ENCODE measurements around the gene KBTBD7.

DNA sequence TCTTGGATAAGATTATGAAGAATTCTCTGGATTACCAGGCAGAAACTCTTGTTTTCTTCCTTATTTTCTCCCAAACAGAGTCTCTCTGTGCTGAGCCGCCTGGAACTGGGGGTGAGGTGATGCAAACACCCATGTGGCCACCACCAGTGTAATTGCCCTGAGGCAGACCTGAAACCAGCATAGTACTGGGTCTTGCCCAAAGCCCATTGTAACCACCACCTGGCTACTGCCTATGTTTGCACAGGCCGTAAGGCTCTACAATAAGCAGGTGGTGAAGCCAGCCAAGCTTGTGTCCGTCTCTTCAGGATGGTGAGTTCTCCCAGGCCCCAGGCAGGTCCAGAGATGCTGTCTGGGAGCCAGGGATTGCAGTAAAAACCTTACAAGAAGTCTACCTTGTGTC is 18.9 kb upstream of the KBTBD7 start:
- TF ChIP-seq ZFP41 (tag by site-specific recombination; IDR thresholded peaks at IDR 0.05; ENCODE audit: borderline replicate concordance) (no peak), OVOL3 (tag by site-specific recombination; IDR thresholded peaks at IDR 0.05) (no peak), SP7 (tag by site-specific recombination; IDR thresholded peaks at IDR 0.05) (no peak), ZNF777 (tag by site-specific recombination; IDR thresholded peaks at IDR 0.05; ENCODE audit: borderline replicate concordance) (no peak), BCL6B (tag by site-specific recombination; IDR thresholded peaks at IDR 0.05) (no peak), ZNF558 (tag by site-specific recombination; IDR thresholded peaks at IDR 0.05) (no peak), ZBTB20 (tag by site-specific recombination; IDR thresholded peaks at IDR 0.05) (no peak)
- TF ChIP-seq, protein P1, sequence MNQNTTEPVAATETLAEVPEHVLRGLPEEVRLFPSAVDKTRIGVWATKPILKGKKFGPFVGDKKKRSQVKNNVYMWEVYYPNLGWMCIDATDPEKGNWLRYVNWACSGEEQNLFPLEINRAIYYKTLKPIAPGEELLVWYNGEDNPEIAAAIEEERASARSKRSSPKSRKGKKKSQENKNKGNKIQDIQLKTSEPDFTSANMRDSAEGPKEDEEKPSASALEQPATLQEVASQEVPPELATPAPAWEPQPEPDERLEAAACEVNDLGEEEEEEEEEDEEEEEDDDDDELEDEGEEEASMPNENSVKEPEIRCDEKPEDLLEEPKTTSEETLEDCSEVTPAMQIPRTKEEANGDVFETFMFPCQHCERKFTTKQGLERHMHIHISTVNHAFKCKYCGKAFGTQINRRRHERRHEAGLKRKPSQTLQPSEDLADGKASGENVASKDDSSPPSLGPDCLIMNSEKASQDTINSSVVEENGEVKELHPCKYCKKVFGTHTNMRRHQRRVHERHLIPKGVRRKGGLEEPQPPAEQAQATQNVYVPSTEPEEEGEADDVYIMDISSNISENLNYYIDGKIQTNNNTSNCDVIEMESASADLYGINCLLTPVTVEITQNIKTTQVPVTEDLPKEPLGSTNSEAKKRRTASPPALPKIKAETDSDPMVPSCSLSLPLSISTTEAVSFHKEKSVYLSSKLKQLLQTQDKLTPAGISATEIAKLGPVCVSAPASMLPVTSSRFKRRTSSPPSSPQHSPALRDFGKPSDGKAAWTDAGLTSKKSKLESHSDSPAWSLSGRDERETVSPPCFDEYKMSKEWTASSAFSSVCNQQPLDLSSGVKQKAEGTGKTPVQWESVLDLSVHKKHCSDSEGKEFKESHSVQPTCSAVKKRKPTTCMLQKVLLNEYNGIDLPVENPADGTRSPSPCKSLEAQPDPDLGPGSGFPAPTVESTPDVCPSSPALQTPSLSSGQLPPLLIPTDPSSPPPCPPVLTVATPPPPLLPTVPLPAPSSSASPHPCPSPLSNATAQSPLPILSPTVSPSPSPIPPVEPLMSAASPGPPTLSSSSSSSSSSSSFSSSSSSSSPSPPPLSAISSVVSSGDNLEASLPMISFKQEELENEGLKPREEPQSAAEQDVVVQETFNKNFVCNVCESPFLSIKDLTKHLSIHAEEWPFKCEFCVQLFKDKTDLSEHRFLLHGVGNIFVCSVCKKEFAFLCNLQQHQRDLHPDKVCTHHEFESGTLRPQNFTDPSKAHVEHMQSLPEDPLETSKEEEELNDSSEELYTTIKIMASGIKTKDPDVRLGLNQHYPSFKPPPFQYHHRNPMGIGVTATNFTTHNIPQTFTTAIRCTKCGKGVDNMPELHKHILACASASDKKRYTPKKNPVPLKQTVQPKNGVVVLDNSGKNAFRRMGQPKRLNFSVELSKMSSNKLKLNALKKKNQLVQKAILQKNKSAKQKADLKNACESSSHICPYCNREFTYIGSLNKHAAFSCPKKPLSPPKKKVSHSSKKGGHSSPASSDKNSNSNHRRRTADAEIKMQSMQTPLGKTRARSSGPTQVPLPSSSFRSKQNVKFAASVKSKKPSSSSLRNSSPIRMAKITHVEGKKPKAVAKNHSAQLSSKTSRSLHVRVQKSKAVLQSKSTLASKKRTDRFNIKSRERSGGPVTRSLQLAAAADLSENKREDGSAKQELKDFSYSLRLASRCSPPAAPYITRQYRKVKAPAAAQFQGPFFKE (tag by site-specific recombination; IDR thresholded peaks at IDR 0.05; ENCODE audit: borderline replicate concordance): no peak
- TF ChIP-seq, protein P2, sequence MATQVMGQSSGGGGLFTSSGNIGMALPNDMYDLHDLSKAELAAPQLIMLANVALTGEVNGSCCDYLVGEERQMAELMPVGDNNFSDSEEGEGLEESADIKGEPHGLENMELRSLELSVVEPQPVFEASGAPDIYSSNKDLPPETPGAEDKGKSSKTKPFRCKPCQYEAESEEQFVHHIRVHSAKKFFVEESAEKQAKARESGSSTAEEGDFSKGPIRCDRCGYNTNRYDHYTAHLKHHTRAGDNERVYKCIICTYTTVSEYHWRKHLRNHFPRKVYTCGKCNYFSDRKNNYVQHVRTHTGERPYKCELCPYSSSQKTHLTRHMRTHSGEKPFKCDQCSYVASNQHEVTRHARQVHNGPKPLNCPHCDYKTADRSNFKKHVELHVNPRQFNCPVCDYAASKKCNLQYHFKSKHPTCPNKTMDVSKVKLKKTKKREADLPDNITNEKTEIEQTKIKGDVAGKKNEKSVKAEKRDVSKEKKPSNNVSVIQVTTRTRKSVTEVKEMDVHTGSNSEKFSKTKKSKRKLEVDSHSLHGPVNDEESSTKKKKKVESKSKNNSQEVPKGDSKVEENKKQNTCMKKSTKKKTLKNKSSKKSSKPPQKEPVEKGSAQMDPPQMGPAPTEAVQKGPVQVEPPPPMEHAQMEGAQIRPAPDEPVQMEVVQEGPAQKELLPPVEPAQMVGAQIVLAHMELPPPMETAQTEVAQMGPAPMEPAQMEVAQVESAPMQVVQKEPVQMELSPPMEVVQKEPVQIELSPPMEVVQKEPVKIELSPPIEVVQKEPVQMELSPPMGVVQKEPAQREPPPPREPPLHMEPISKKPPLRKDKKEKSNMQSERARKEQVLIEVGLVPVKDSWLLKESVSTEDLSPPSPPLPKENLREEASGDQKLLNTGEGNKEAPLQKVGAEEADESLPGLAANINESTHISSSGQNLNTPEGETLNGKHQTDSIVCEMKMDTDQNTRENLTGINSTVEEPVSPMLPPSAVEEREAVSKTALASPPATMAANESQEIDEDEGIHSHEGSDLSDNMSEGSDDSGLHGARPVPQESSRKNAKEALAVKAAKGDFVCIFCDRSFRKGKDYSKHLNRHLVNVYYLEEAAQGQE (tag by site-specific recombination; IDR thresholded peaks at IDR 0.05): no peak

Measured in HEK293 (cell line).